HG03097 (cell line): ENCODE data around the gene COPG1.

Experiments
- ATAC-seq: cut with Tn5 transposase; IDR thresholded peaks from one replicate; pipeline ENCODE4 v1.9.1; 2021; ENCODE audit not compliant: unreplicated experiment, low FRiP score

COPG1 gene

GRCh38 chr3:129326595-129326994 lies 77.2 kb downstream of the COPG1 start:
- ATAC-seq: no peak
